B cell (primary cell): ENCODE measurements around the gene CRB3. TPM values are rescaled to one million over a fixed set of nuclear protein-coding genes. Genes with fewer than 3 reads are reported as not detected.

Source experiments
- ATAC-seq: fragments of 200-7000 bp; cut with Tn5 transposase; one replicate; pipeline ENCODE4 v1.10.0; 2021; ENCODE audit warnings: low read depth, mild to moderate bottlenecking, moderate number of reproducible peaks, moderate library complexity
- CTCF ChIA-PET: fragments of 350-600 bp; sonication (Branson Sonifier 250); formaldehyde crosslinking; loops from one replicate; lab custom pipeline; 2021; ENCODE audit warnings: antibody characterized with exemption, inconsistent platforms; lab: Charles Lee
- POLR2A ChIA-PET: fragments of 350-600 bp; sonication (Branson Sonifier 250); formaldehyde crosslinking; loops from one replicate; lab custom pipeline; 2021; ENCODE audit warnings: antibody characterized with exemption; lab: Charles Lee
- DNase-seq: peaks from one replicate; pipeline ENCODE4 v3.0.0; 2013
- H2AFZ ChIP-seq: 2 replicates; pipeline ENCODE4 v1.6.1; 2012; ENCODE audit warnings: mild to moderate bottlenecking, low read depth, low read length; ENCODE audit not compliant: insufficient read depth, poor library complexity, severe bottlenecking
- H3K27ac ChIP-seq, 2 donors: 1 replicate in 1 of 2; 2 replicates in 1 of 2; pipeline ENCODE4 v1.5.1; 2012 to 2013; ENCODE audit warnings: low read length in 2 of 2, mild to moderate bottlenecking in 2 of 2, moderate library complexity in 1 of 2
- H3K27me3 ChIP-seq, 4 experiments: fragments of 200-600 bp in 1 of 4; sonication (generic) in 1 of 4; replicated peaks in 1 of 4; 1 replicate in 2 of 4; 2 replicates in 2 of 4; pipeline versions ENCODE4 v1.6.1 to v1.7.0; 2013 to 2016; ENCODE audit warnings: low read length in 3 of 4, mild to moderate bottlenecking in 2 of 4, mixed read lengths in 1 of 4, moderate library complexity in 1 of 4; ENCODE audit not compliant: insufficient read depth in 4 of 4, control insufficient read depth in 3 of 4; ENCODE audit errors: control extremely low read depth in 1 of 4
- H3K36me3 ChIP-seq, 2 experiments: replicated peaks in 1 of 2; 1 replicate in 1 of 2; 2 replicates in 1 of 2; pipeline versions ENCODE4 v1.6.1 to v1.7.1; 2013; ENCODE audit warnings: low read length in 1 of 2; ENCODE audit not compliant: insufficient read depth in 2 of 2, control insufficient read depth in 1 of 2; ENCODE audit errors: control extremely low read depth in 1 of 2, extremely low read depth in 1 of 2
- H3K4me1 ChIP-seq, 2 donors: fragments of 200-600 bp in 1 of 2; sonication (generic) in 1 of 2; 1 replicate in 1 of 2; 2 replicates in 1 of 2; pipeline versions ENCODE4 v1.5.1 to v1.6.1; 2013 to 2017; ENCODE audit warnings: low read length in 2 of 2; ENCODE audit not compliant: control insufficient read depth in 2 of 2, insufficient read depth in 2 of 2
- H3K4me2 ChIP-seq: replicated peaks from 2 replicates; pipeline ENCODE3; 2012; ENCODE audit warnings: mild to moderate bottlenecking, low read depth, low read length; ENCODE audit not compliant: poor library complexity, severe bottlenecking
- H3K4me3 ChIP-seq, 5 experiments: fragments of 200-600 bp in 1 of 5; sonication (generic) in 1 of 5; 1 replicate in 3 of 5; 2 replicates in 2 of 5; pipeline versions ENCODE4 v1.5.1 to v1.7.0; 2011 to 2016; ENCODE audit warnings: low read length in 4 of 5, mild to moderate bottlenecking in 4 of 5, low read depth in 2 of 5, control low read depth in 1 of 5, moderate library complexity in 1 of 5; ENCODE audit not compliant: insufficient read depth in 1 of 5; ENCODE audit errors: control extremely low read depth in 1 of 5, extremely low read depth in 1 of 5
- H3K79me2 ChIP-seq: fragments of 200-600 bp; sonication (generic); one replicate; pipeline ENCODE4 v1.6.0; 2016; ENCODE audit warnings: low read length; ENCODE audit not compliant: control insufficient read depth, insufficient read depth
- H3K9ac ChIP-seq: fragments of 200-600 bp; sonication (generic); 2 replicates; pipeline ENCODE4 v1.6.1; 2017; ENCODE audit warnings: mild to moderate bottlenecking, low read length, moderate library complexity
- H3K9me3 ChIP-seq, 3 donors: one replicate each; pipeline versions ENCODE4 v1.6.1 to v1.7.1; 2013; ENCODE audit warnings: low read length in 2 of 3; ENCODE audit not compliant: control insufficient read depth in 2 of 3, insufficient read depth in 1 of 3; ENCODE audit errors: control extremely low read depth in 1 of 3
- H4K20me1 ChIP-seq: 2 replicates; pipeline ENCODE4 v1.6.0; 2012; ENCODE audit warnings: mild to moderate bottlenecking, low read length; ENCODE audit not compliant: insufficient read depth, control insufficient read depth, poor library complexity, severe bottlenecking
- H3K27ac Mint-ChIP-seq: one replicate; pipeline ENCODE4 v1.8.0; 2021; ENCODE audit warnings: mixed read lengths
- H3K27me3 Mint-ChIP-seq: one replicate; pipeline ENCODE4 v1.8.0; 2021; ENCODE audit warnings: mixed read lengths
- H3K4me1 Mint-ChIP-seq: one replicate; pipeline ENCODE4 v1.8.0; 2021; ENCODE audit warnings: mixed read lengths
- H3K4me3 Mint-ChIP-seq: one replicate; pipeline ENCODE4 v1.8.0; 2021; ENCODE audit warnings: mixed read lengths
- H3K9me3 Mint-ChIP-seq: one replicate; pipeline ENCODE4 v1.8.0; 2022; ENCODE audit warnings: mixed read lengths; ENCODE audit not compliant: insufficient read depth
- EZH2 ChIP-seq: IDR thresholded peaks from 2 replicates; pipeline ENCODE4 v1.6.1; 2012; ENCODE audit warnings: borderline replicate concordance, low read depth, mild to moderate bottlenecking, moderate library complexity, low read length; ENCODE audit not compliant: insufficient read depth, poor library complexity, severe bottlenecking
- WGBS: methylation state at CpG from one replicate; pipeline ENCODE4 v1.1.5; 2013; ENCODE audit warnings: missing lambda C conversion rate; ENCODE audit not compliant: insufficient coverage; 5-methylcytosine and 5-hydroxymethylcytosine counted together
- intact Hi-C: fragments of 100-400 bp; cut with micrococcal nuclease; formaldehyde crosslinking; loops from one replicate; pipeline ENCODE4 v1.10.0; 2022
- polyA plus RNA-seq: library from polyadenylated mRNA; depleted of rRNA; stranded (reverse); fragments of >200 nt; gene quantifications from 2 replicates; pipeline ENCODE4 v1.2.3, GENCODE V29; 2012
- total RNA-seq, 2 donors: library from RNA; stranded (reverse); fragments of 120-200 nt in 1 of 2; gene quantifications; 1 replicate in 1 of 2; 2 replicates in 1 of 2; pipeline versions ENCODE4 v1.2.3 to v1.2.4, GENCODE V29; 2013 to 2022
- TF ChIP-seq, protein P1 (sequence below): fragments of 200-600 bp; IDR thresholded peaks from one replicate; pipeline ENCODE4 v1.8.0; 2022; ENCODE audit warnings: antibody characterized with exemption, mild to moderate bottlenecking

The CRB3 gene
- total and polyA plus RNA-seq, 2 donors (not counting 1 experiment from before 2014, with no cell fraction given): 2.1 to 3.6 TPM

- ATAC-seq (no peak), DNase-seq (no peak)
- Histone ChIP-seq H3K9ac (no peak overlapping the region), H2AFZ (no peak overlapping the region), H3K27me3 (no peaks in the 10 kb centered on the region), H3K4me1 (no peaks in the 10 kb centered on the region), H3K4me3 (no peak overlapping the region), H3K36me3 (peaks cover 0 to 62% of the 10 kb centered on the region in 2 experiments), H3K9me3 (peaks cover 0 to 11% (median 0%) of the 10 kb centered on the region in 3 donors), H3K4me2 (no peak overlapping the region), H3K79me2 (peaks cover 5% of the 10 kb centered on the region), H4K20me1 (peaks cover 17% of the 10 kb centered on the region), H3K27ac (no peak overlapping the region)
- intact Hi-C loops: no loop called here
- no peak overlapping the region for H3K27ac Mint-ChIP-seq
- no peak overlapping the region for H3K4me3 Mint-ChIP-seq
- H3K9me3 Mint-ChIP-seq: no peaks in the 10 kb centered on the region
- H3K27me3 Mint-ChIP-seq: no peaks in the 10 kb centered on the region
- no peaks in the 10 kb centered on the region for H3K4me1 Mint-ChIP-seq
- 94% methylated on average over 7 of the region's 9 CpGs for WGBS
- TF ChIP-seq EZH2: no peak
- TF ChIP-seq, protein P1, sequence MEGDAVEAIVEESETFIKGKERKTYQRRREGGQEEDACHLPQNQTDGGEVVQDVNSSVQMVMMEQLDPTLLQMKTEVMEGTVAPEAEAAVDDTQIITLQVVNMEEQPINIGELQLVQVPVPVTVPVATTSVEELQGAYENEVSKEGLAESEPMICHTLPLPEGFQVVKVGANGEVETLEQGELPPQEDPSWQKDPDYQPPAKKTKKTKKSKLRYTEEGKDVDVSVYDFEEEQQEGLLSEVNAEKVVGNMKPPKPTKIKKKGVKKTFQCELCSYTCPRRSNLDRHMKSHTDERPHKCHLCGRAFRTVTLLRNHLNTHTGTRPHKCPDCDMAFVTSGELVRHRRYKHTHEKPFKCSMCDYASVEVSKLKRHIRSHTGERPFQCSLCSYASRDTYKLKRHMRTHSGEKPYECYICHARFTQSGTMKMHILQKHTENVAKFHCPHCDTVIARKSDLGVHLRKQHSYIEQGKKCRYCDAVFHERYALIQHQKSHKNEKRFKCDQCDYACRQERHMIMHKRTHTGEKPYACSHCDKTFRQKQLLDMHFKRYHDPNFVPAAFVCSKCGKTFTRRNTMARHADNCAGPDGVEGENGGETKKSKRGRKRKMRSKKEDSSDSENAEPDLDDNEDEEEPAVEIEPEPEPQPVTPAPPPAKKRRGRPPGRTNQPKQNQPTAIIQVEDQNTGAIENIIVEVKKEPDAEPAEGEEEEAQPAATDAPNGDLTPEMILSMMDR: no peak
- CTCF ChIA-PET: no interaction called here
- POLR2A ChIA-PET: interaction anchor here (0.6 to 0.7 kb wide), 2 partner anchors 83 to 101 kb away, joined by 5 read pairs; partner anchors contain the start of gene ALKBH7
Observed at GRCh38 chr19:6473647-6474046, 9.6 kb downstream of the CRB3 start.

DNA sequence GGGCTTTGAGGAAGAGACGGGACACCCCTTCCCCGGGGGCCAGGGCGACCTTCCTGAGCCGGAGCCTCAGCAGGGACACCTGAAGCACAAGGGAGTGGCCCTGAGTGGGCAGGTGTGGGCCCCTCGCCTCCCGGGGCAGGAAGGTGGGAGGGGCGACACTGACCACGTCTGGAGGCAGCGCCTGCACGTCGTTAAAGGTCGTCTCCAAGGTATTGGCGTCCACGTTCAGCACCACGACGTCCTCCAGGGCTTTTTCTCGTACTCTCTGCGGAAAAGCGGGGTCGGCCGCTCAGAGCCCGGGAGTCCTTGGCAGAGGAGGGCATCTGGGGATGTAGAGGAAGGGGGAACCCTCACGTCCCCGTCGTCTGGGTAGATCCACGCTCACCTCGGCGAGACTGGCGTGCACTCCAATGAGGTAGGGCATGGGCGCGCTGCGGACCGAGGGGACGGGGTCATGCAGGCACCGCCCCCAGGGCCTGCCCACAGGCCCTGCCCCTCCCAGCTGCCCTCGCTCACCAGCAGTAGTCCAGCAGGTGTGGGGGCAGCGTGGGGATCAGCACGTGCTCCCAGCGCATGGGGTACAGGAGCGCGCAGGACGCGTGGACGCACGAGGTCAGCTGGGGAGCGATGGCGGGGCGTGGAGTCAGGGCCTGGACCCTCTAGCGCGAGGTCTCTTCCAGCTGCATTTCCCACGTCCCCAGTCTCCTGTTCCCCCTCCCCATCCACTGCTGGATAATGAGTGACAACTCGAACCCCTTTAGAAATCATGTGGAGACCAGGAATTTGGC is 11.4 kb downstream of the CRB3 start:
- CTCF ChIA-PET: no interaction called here
- Histone ChIP-seq H4K20me1 (peaks cover 17% of the 10 kb centered on the region), H3K4me2 (no peak overlapping the region), H3K79me2 (peaks cover 19% of the 10 kb centered on the region), H2AFZ (no peak overlapping the region), H3K36me3 (peaks cover 0 to 63% of the 10 kb centered on the region in 2 experiments), H3K9me3 (peaks cover 0 to 11% (median 0%) of the 10 kb centered on the region in 3 donors), H3K4me3 (no peak overlapping the region), H3K27ac (no peak overlapping the region), H3K4me1 (peaks cover under 1 to 7% of the 10 kb centered on the region in 2 donors), H3K9ac (no peak overlapping the region), H3K27me3 (no peaks in the 10 kb centered on the region)
- H3K27ac Mint-ChIP-seq: no peak overlapping the region
- H3K4me1 Mint-ChIP-seq: peaks cover 7% of the 10 kb centered on the region
- no peak overlapping the region for H3K4me3 Mint-ChIP-seq
- DNase-seq (no peak), ATAC-seq (no peak)
- POLR2A ChIA-PET: interaction anchor here (0.5 kb wide), 1 partner anchor 329 kb away, joined by 4 read pairs; no protein-coding TSS in a partner anchor
- no peak for TF ChIP-seq EZH2
- TF ChIP-seq, protein P1: no peak
- H3K27me3 Mint-ChIP-seq: no peaks in the 10 kb centered on the region
- intact Hi-C loops: no loop called here
- no peaks in the 10 kb centered on the region for H3K9me3 Mint-ChIP-seq
- 97% methylated on average over 52 of the region's 52 CpGs for WGBS
